SH-SY5Y (cell line): Measurements from ENCODE around the gene KLF1.

Experiments used
- GATA2 ChIP-seq: IDR thresholded peaks from 2 replicates; pipeline ENCODE4 v1.6.1; 2011; ENCODE audit warnings: mild to moderate bottlenecking, low read depth, low read length
- GATA3 ChIP-seq: IDR thresholded peaks from 2 replicates; pipeline ENCODE4 v1.6.1; 2011; ENCODE audit warnings: low read depth, mild to moderate bottlenecking, low read length, moderate library complexity

- TF ChIP-seq GATA3: no peak
- TF ChIP-seq GATA2: no peak
Measured at GRCh38 chr19:12907166-12907565, 20.2 kb upstream of the KLF1 start.
